DND-41 (cell line): ENCODE results near the gene IQCE.
A peak's percentile ranks its signal among the peaks of the same experiment; 100 is the strongest.

ENCODE experiments used
- ATAC-seq: fragments of 200-7000 bp; cut with Tn5 transposase; 3 replicates; pipeline ENCODE4 v1.9.1; 2021; ENCODE audit warnings: low read depth; ENCODE audit not compliant: insufficient read depth
- DNase-seq: peaks from one replicate; pipeline ENCODE4 v3.0.0-alpha.2; 2020
- H2AFZ ChIP-seq: 2 replicates; pipeline ENCODE4 v1.6.0; 2012; ENCODE audit warnings: low read depth, low read length
- H3K27ac ChIP-seq: 2 replicates; pipeline ENCODE4 v1.5.1; 2012; ENCODE audit warnings: low read length, inconsistent platforms
- H3K27me3 ChIP-seq: fragments of 200-600 bp; sonication (generic); 2 replicates; pipeline ENCODE4 v1.6.0; 2012; ENCODE audit warnings: low read length, mild to moderate bottlenecking, inconsistent platforms; ENCODE audit not compliant: insufficient read depth, poor library complexity
- H3K36me3 ChIP-seq: 2 replicates; pipeline ENCODE4 v1.5.1; 2012; ENCODE audit warnings: low read length, inconsistent platforms; ENCODE audit not compliant: insufficient read depth
- H3K4me1 ChIP-seq: 2 replicates; pipeline ENCODE4 v1.5.1; 2012; ENCODE audit warnings: mild to moderate bottlenecking, low read length; ENCODE audit not compliant: insufficient read depth
- H3K4me2 ChIP-seq: 2 replicates; pipeline ENCODE4 v1.6.0; 2012; ENCODE audit warnings: mild to moderate bottlenecking, moderate library complexity, low read length, inconsistent platforms; ENCODE audit not compliant: insufficient read depth
- H3K4me3 ChIP-seq, 2 experiments: fragments of 200-600 bp in 1 of 2; shearing (Covaris generic) in 1 of 2; 2 replicates each; pipeline ENCODE4 v1.5.1; 2012 to 2016; ENCODE audit warnings: inconsistent platforms in 2 of 2, low read length in 2 of 2, mild to moderate bottlenecking in 2 of 2, low read depth in 1 of 2, moderate library complexity in 1 of 2
- H3K79me2 ChIP-seq: 2 replicates; pipeline ENCODE4 v1.6.0; 2012; ENCODE audit warnings: low read length, inconsistent platforms; ENCODE audit not compliant: insufficient read depth
- H3K9ac ChIP-seq: 2 replicates; pipeline ENCODE4 v1.6.0; 2012; ENCODE audit warnings: low read depth, mild to moderate bottlenecking, inconsistent platforms, low read length, moderate library complexity
- H3K9me3 ChIP-seq: 2 replicates; pipeline ENCODE4 v1.5.1; 2012; ENCODE audit warnings: low read length, moderate library complexity, mild to moderate bottlenecking, inconsistent platforms; ENCODE audit not compliant: insufficient read depth, severe bottlenecking
- H4K20me1 ChIP-seq: 2 replicates; pipeline ENCODE4 v1.6.0; 2012; ENCODE audit warnings: low read length; ENCODE audit not compliant: insufficient read depth
- EZH2 ChIP-seq: IDR thresholded peaks from 3 replicates; pipeline ENCODE4 v1.6.1; 2012; ENCODE audit warnings: borderline replicate concordance, low read depth, mild to moderate bottlenecking, moderate library complexity, low read length, inconsistent platforms; ENCODE audit not compliant: severe bottlenecking
- TF ChIP-seq, protein P1 (sequence below): IDR thresholded peaks from 2 replicates; pipeline ENCODE4 v1.5.1; 2012; ENCODE audit warnings: borderline replicate concordance, low read length, moderate library complexity, mild to moderate bottlenecking; ENCODE audit not compliant: poor library complexity, severe bottlenecking; ENCODE audit errors: extremely low read depth

Gene IQCE

DNA sequence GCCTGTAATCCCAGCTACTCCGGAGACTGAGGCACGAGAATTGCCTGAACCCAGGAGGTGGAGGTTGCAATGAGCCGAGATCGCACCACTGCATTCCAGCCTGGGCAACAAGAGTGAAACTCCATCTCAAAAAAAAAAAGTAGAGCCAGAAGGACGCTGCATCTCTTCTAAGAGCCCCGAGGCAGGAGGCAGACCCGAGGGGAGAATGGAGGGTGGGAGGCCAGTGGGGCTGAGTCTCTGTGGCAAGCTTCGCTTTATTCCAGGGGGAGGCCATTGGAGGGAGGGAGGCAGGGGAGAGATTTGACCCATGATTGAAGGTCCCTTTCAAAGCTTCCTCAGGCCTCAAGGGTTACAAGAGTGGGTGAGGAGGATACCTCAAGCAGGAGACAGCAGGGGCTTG is 91.7 kb downstream of the IQCE start:
- Histone ChIP-seq H4K20me1 (peaks cover 52% of the 10 kb centered on the region), H3K4me3 (no peak overlapping the region), H3K9ac (no peak overlapping the region)

DNA sequence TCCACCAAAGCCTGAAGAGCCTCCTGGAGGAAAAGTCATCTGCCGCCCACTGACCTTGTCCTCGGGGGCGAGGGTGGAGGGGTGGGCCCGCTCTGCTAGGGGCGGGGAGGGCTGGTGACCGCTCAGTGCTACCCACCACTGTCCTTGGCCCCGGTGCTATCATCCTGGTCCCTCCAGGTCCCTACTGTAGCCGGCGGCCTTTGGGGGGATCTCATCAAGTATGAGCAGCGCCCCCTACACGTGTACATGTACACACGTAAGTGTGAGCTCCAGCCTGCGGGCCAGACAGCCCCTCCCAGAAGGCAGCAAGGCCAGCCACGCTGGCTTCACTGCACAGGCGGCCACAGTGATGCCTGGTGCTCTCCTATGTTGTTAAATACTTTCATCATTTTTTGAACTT is 92.6 kb downstream of the IQCE start:
- Histone ChIP-seq H3K9me3 (no peaks in the 10 kb centered on the region), H3K4me1 (no peaks in the 10 kb centered on the region), H3K4me3 (no peak overlapping the region), H3K79me2 (peaks cover 5% of the 10 kb centered on the region), H3K27ac (no peak overlapping the region), H3K36me3 (peaks cover 76% of the 10 kb centered on the region), H3K9ac (no peak overlapping the region), H2AFZ (no peak overlapping the region), H3K27me3 (no peaks in the 10 kb centered on the region), H3K4me2 (no peak overlapping the region), H4K20me1 (peaks cover 46% of the 10 kb centered on the region)
- ATAC-seq (no peak), DNase-seq (no peak)
- TF ChIP-seq, protein P1, sequence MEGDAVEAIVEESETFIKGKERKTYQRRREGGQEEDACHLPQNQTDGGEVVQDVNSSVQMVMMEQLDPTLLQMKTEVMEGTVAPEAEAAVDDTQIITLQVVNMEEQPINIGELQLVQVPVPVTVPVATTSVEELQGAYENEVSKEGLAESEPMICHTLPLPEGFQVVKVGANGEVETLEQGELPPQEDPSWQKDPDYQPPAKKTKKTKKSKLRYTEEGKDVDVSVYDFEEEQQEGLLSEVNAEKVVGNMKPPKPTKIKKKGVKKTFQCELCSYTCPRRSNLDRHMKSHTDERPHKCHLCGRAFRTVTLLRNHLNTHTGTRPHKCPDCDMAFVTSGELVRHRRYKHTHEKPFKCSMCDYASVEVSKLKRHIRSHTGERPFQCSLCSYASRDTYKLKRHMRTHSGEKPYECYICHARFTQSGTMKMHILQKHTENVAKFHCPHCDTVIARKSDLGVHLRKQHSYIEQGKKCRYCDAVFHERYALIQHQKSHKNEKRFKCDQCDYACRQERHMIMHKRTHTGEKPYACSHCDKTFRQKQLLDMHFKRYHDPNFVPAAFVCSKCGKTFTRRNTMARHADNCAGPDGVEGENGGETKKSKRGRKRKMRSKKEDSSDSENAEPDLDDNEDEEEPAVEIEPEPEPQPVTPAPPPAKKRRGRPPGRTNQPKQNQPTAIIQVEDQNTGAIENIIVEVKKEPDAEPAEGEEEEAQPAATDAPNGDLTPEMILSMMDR: peak; percentile 5
- no peak for TF ChIP-seq EZH2

More for the DNA sequence above, 91.7 kb downstream of the IQCE start:
- Histone ChIP-seq H2AFZ (no peak overlapping the region), H3K4me2 (no peak overlapping the region), H3K27me3 (no peaks in the 10 kb centered on the region), H3K27ac (no peak overlapping the region), H3K79me2 (peaks cover 11% of the 10 kb centered on the region), H3K36me3 (peaks cover 74% of the 10 kb centered on the region), H3K4me1 (peaks cover 4% of the 10 kb centered on the region), H3K9me3 (no peaks in the 10 kb centered on the region)
- ATAC-seq (no peak), DNase-seq (no peak)
- no peak for TF ChIP-seq EZH2
- TF ChIP-seq, protein P1: no peak

DNA sequence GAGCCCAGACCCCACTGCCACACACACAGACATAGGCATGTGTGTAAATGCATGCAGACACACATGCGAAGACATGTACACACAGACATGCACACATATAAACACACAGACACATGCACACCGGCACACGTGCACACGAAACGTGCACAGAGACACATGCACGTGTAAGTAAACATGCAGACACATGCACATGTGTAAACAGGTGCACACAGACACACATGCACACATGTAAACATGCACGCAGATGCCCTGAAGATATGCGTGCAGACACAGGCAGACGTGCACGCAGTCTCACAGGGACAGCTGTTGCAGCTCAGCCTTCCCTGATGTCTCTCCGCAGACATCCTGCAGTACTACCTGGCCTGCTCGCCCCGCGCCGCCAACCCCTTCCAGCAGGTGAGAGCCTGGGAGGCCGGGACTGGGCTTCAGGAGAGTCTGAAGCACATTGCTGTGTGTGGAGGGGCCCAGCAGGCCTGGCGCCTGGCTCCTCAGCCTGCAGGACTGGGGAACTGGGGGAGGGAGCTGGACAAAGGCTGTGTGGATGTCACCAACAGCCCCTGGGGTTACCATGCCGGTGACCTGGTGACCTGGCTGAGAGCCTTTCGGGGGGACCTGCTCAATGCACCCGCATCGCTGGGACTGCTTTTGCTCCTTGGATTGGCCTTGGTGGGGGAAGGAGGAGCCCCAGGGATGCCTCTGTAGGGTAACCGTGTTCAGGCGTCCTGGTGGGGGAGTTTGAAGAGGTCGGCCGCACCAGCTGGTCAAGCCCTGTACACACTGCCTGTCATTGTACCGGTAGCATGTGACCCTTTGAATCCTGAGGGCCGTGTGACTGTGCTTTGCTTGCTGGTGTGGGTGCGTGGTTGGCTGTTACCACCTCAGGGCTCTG is 93.3 kb downstream of the IQCE start:
- Histone ChIP-seq H3K79me2 (no peaks in the 10 kb centered on the region), H3K27me3 (no peaks in the 10 kb centered on the region), H2AFZ (no peak overlapping the region), H3K9ac (no peak overlapping the region), H3K4me3 (no peak overlapping the region), H3K9me3 (no peaks in the 10 kb centered on the region), H3K4me2 (no peak overlapping the region), H3K4me1 (no peaks in the 10 kb centered on the region), H3K27ac (no peak overlapping the region), H4K20me1 (peaks cover 45% of the 10 kb centered on the region), H3K36me3 (peaks cover 77% of the 10 kb centered on the region)
- ATAC-seq (no peak), DNase-seq (no peak)
- no peak for TF ChIP-seq EZH2
- TF ChIP-seq, protein P1: no peak
